ENCODE measurements around the gene CAND1.

The CAND1 gene

GRCh38 chr12:67320614-67321295 is 51.6 kb downstream of the CAND1 start:
- POLR2A ChIA-PET, result no interaction called here
- CTCF ChIA-PET, result no interaction called here
- DNase-seq (ENCODE audit: low read depth, low spot score), result no peak
- no peak overlapping the region for H3K4me3 ChIP-seq (ENCODE audit: low read depth, low read length)
- TF ChIP-seq CTCF (IDR thresholded peaks at IDR 0.05; ENCODE audit: insufficient read depth, low read length, missing control alignments), result no peak

DNA sequence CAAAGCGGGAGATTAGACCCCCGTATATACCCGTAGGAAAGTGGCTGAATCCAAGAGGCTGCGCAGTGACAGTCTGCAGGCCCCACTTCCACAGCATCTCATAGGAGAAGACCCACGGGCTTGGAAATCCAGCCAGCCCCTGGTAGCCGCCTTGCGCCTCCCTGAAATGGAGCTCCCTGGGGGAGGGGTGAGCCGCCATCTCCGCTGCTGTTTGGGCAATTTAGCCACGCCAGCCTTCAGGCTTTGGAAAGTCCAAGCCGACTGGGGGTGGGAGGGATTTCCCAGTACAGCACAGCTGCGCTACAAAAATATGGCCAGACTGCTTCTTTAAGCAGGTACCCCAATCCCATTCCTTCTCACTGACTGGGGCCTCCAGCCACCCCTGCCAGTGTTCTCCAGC is 53.4 kb downstream of the CAND1 start:
- POLR2A ChIA-PET, result no interaction called here
- DNase-seq (ENCODE audit: low read depth, low spot score), result no peak
- CTCF ChIA-PET, result no interaction called here
- no peak for TF ChIP-seq CTCF (IDR thresholded peaks at IDR 0.05; ENCODE audit: insufficient read depth, low read length, missing control alignments)
- no peak overlapping the region for H3K4me3 ChIP-seq (ENCODE audit: low read depth, low read length)

DNA sequence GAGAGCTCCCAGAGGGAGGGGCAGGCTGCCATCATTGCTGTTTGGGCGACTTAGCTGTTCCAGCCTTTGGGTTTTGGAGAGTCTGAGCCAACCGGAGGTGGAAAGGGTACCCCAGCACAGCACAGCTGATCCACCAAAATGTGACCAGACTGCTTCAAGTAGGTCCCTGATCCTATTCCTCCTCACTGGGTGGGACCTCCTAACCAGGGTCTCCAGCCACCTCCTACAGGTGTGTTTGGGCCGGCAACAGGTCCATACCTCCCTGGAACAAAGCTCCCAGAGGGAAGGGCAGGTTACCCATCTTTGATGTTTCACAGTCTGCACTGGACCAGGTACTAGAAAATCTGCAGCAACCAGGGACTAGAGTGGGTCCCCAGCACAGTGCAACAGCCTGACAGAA is 53.8 kb downstream of the CAND1 start:
- no peak for TF ChIP-seq CTCF (IDR thresholded peaks at IDR 0.05; ENCODE audit: insufficient read depth, low read length, missing control alignments)
- POLR2A ChIA-PET, result no interaction called here
- no peak for DNase-seq (ENCODE audit: low read depth, low spot score)
- no peak overlapping the region for H3K4me3 ChIP-seq (ENCODE audit: low read depth, low read length)
- CTCF ChIA-PET, result no interaction called here

GRCh38 chr12:67326637-67327036 is 57.5 kb downstream of the CAND1 start:
- TF ChIP-seq CTCF (IDR thresholded peaks at IDR 0.05; ENCODE audit: insufficient read depth, low read length, missing control alignments), result no peak
- no peak overlapping the region for H3K4me3 ChIP-seq (ENCODE audit: low read depth, low read length)
- ChIA-PET CTCF (no interaction called here), POLR2A (no interaction called here)
- no peak for DNase-seq (ENCODE audit: low read depth, low spot score)

- ChIA-PET POLR2A (no interaction called here), CTCF (no interaction called here)
- DNase-seq (ENCODE audit: low read depth, low spot score), result no peak
- H3K4me3 ChIP-seq (ENCODE audit: low read depth, low read length), result no peak overlapping the region
- TF ChIP-seq CTCF (IDR thresholded peaks at IDR 0.05; ENCODE audit: insufficient read depth, low read length, missing control alignments), result no peak
Measured at GRCh38 chr12:67327466-67327865, 58.3 kb downstream of the CAND1 start.

GRCh38 chr12:67331123-67331522 is 62.0 kb downstream of the CAND1 start:
- ChIA-PET CTCF (no interaction called here), POLR2A (no interaction called here)
- no peak overlapping the region for H3K4me3 ChIP-seq (ENCODE audit: low read depth, low read length)
- TF ChIP-seq CTCF (IDR thresholded peaks at IDR 0.05; ENCODE audit: insufficient read depth, low read length, missing control alignments), result no peak
- no peak for DNase-seq (ENCODE audit: low read depth, low spot score)

All from AG04449 (cell line).